Spleen (tissue), 7 donors: ENCODE data around the gene STXBP1.

Source experiments
- POLR2A ChIP-seq, 3 donors: fragments of 450-650 bp; IDR thresholded peaks; one replicate each; pipeline ENCODE4 v1.5.1; 2017; ENCODE audit warnings: antibody characterized with exemption in 3 of 3, mild to moderate bottlenecking in 1 of 3
- POLR2AphosphoS5 ChIP-seq, 3 donors: sonication (generic); formaldehyde crosslinking; IDR thresholded peaks; one replicate each; pipeline ENCODE4 v1.5.1; 2017; ENCODE audit warnings: antibody characterized with exemption in 3 of 3
- TF ChIP-seq, protein P1 (sequence below), 11 experiments: fragments of 200-600 bp in 7 of 11; fragments of 450-650 bp in 4 of 11; sonication (generic) in 4 of 11; IDR thresholded peaks in 8 of 11; conservative IDR thresholded peaks in 3 of 11; 1 replicate in 7 of 11; 2 replicates in 4 of 11; pipeline versions ENCODE4 v1.4.0 to v1.8.0; 2016 to 2021; ENCODE audit warnings: antibody characterized with exemption in 11 of 11, inconsistent platforms in 4 of 11, mild to moderate bottlenecking in 1 of 11
- donor health status: DM: no; HTN: no; CAD: no; lungs with moderate emphysema.
- donor health status: DM: no; HTN: no; CAD: no.
- donor health status: DM: no; HTN: no; CAD: no.

DNA sequence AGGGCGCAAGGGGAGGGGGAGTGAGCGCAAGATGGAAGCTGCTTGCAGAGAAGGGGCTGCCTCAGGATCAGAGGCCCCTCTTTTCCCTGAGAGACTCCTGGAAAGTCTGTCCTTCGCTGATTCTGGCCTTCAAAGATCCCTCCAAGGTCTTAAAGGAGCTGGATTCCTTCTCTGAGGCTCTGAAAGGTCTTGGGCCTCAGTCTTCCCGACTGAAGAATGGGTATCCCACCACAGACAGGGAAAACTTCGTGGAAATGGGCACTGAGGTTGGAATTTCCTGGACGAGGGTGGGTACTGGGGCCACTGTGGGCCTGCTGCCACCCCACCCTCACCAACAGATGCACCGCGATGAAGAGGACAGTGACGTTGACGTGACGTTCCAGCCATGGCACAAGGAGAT is 100.3 kb downstream of the STXBP1 start:
- TF ChIP-seq POLR2A (IDR thresholded peaks at IDR 0.05) (no peak), POLR2AphosphoS5 (IDR thresholded peaks at IDR 0.05) (no peak)
- TF ChIP-seq, protein P1, sequence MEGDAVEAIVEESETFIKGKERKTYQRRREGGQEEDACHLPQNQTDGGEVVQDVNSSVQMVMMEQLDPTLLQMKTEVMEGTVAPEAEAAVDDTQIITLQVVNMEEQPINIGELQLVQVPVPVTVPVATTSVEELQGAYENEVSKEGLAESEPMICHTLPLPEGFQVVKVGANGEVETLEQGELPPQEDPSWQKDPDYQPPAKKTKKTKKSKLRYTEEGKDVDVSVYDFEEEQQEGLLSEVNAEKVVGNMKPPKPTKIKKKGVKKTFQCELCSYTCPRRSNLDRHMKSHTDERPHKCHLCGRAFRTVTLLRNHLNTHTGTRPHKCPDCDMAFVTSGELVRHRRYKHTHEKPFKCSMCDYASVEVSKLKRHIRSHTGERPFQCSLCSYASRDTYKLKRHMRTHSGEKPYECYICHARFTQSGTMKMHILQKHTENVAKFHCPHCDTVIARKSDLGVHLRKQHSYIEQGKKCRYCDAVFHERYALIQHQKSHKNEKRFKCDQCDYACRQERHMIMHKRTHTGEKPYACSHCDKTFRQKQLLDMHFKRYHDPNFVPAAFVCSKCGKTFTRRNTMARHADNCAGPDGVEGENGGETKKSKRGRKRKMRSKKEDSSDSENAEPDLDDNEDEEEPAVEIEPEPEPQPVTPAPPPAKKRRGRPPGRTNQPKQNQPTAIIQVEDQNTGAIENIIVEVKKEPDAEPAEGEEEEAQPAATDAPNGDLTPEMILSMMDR (IDR thresholded peaks at IDR 0.05 in 8 of 11, conservative IDR thresholded peaks at IDR 0.05 in 3 of 11): no peak
